ENCODE results near the gene POLN.

DNA sequence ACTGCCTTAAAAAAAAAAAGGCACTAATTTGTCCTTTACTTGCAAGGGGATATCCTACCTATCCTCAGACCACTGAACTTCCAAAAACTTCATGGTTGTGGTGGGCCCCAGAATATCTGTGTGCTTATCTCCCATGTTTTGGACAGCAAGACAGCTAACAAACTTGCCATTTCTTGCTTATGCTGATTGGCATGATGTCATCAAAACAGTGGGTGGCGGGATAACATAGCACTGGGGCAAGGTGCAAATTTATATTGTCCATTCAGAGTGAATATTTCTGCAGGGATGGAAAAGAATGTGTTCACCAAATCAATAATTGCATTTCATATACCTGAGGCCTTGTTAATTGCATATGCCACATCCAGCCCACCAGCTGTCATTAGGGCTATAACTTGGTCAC, 23.5 kb downstream of the POLN start:
- TF ChIP-seq POLR2A (IDR thresholded peaks at IDR 0.05; ENCODE audit: low read length), result no peak
- TF ChIP-seq, protein P1, sequence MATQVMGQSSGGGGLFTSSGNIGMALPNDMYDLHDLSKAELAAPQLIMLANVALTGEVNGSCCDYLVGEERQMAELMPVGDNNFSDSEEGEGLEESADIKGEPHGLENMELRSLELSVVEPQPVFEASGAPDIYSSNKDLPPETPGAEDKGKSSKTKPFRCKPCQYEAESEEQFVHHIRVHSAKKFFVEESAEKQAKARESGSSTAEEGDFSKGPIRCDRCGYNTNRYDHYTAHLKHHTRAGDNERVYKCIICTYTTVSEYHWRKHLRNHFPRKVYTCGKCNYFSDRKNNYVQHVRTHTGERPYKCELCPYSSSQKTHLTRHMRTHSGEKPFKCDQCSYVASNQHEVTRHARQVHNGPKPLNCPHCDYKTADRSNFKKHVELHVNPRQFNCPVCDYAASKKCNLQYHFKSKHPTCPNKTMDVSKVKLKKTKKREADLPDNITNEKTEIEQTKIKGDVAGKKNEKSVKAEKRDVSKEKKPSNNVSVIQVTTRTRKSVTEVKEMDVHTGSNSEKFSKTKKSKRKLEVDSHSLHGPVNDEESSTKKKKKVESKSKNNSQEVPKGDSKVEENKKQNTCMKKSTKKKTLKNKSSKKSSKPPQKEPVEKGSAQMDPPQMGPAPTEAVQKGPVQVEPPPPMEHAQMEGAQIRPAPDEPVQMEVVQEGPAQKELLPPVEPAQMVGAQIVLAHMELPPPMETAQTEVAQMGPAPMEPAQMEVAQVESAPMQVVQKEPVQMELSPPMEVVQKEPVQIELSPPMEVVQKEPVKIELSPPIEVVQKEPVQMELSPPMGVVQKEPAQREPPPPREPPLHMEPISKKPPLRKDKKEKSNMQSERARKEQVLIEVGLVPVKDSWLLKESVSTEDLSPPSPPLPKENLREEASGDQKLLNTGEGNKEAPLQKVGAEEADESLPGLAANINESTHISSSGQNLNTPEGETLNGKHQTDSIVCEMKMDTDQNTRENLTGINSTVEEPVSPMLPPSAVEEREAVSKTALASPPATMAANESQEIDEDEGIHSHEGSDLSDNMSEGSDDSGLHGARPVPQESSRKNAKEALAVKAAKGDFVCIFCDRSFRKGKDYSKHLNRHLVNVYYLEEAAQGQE (IDR thresholded peaks at IDR 0.05), result no peak
- TF ChIP-seq, protein P2, sequence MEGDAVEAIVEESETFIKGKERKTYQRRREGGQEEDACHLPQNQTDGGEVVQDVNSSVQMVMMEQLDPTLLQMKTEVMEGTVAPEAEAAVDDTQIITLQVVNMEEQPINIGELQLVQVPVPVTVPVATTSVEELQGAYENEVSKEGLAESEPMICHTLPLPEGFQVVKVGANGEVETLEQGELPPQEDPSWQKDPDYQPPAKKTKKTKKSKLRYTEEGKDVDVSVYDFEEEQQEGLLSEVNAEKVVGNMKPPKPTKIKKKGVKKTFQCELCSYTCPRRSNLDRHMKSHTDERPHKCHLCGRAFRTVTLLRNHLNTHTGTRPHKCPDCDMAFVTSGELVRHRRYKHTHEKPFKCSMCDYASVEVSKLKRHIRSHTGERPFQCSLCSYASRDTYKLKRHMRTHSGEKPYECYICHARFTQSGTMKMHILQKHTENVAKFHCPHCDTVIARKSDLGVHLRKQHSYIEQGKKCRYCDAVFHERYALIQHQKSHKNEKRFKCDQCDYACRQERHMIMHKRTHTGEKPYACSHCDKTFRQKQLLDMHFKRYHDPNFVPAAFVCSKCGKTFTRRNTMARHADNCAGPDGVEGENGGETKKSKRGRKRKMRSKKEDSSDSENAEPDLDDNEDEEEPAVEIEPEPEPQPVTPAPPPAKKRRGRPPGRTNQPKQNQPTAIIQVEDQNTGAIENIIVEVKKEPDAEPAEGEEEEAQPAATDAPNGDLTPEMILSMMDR (IDR thresholded peaks at IDR 0.05), result no peak
